Thyroid gland (tissue), 4 donors: ENCODE measurements around the gene TOR3A. TPM values are rescaled to one million over a fixed set of nuclear protein-coding genes. Genes with fewer than 3 reads are reported as not detected.
A peak's percentile ranks its signal among the peaks of the same experiment; 100 is the strongest.
"Not testable (repeated sequence)": the region's sequence is repeated elsewhere in the genome, so short reads cannot be mapped to it uniquely, and the experiment has no call there.

ENCODE experiments used
- DNase-seq, 2 donors: peaks; one replicate each; pipeline ENCODE4 v3.0.0-alpha.2; 2019
- H3K27ac ChIP-seq, 3 donors: fragments of 200-600 bp; sonication (generic); 1 replicate in 2 of 3; 2 replicates in 1 of 3; pipeline ENCODE4 v1.5.1; 2016 to 2019; ENCODE audit warnings: mild to moderate bottlenecking in 1 of 3, moderate library complexity in 1 of 3
- H3K27me3 ChIP-seq: fragments of 200-600 bp; sonication (generic); one replicate; pipeline ENCODE4 v1.5.1; 2019
- H3K36me3 ChIP-seq, 2 donors: fragments of 200-600 bp; sonication (generic); one replicate each; pipeline ENCODE4 v1.5.1; 2016 to 2019
- H3K4me1 ChIP-seq, 2 donors: fragments of 200-600 bp; sonication (generic); one replicate each; pipeline ENCODE4 v1.5.1; 2017 to 2019
- H3K4me3 ChIP-seq, 3 donors: fragments of 200-600 bp; sonication (generic); replicated peaks in 1 of 3; 1 replicate in 2 of 3; 2 replicates in 1 of 3; pipeline ENCODE4 v1.5.1; 2016; ENCODE audit warnings: mild to moderate bottlenecking in 1 of 3
- H3K9me3 ChIP-seq: fragments of 200-600 bp; sonication (generic); one replicate; pipeline ENCODE4 v1.5.1; 2017
- CTCF ChIP-seq, 6 experiments: fragments of 200-600 bp in 3 of 6; fragments of 450-650 bp in 3 of 6; sonication (generic) in 3 of 6; IDR thresholded peaks; one replicate each; pipeline ENCODE4 v1.5.1; 2016 to 2019; ENCODE audit warnings: antibody characterized with exemption in 6 of 6, mild to moderate bottlenecking in 2 of 6, inconsistent platforms in 1 of 6, moderate library complexity in 1 of 6
- POLR2A ChIP-seq, 2 donors: fragments of 450-650 bp; IDR thresholded peaks; one replicate each; pipeline ENCODE4 v1.6.1; 2017; ENCODE audit warnings: antibody characterized with exemption in 2 of 2, mild to moderate bottlenecking in 2 of 2, moderate library complexity in 1 of 2
- WGBS, 2 donors: methylation state at CpG; one replicate each; pipeline ENCODE4 v1.1.5; 2017; 5-methylcytosine and 5-hydroxymethylcytosine counted together
- intact Hi-C: fragments of 100-400 bp; cut with DNase I; formaldehyde crosslinking; loops from one replicate; pipeline ENCODE4 v1.15.1; 2023
- total RNA-seq, 4 donors: library from RNA; depleted of rRNA; stranded (reverse); fragments of >200 nt; gene quantifications; one replicate each; pipeline ENCODE4 v1.2.3, GENCODE V29; 2016

The TOR3A gene
- total RNA-seq, 4 donors from 2014 or later = 30.0 to 57.4 (median 45.2) TPM

- Histone ChIP-seq H3K27me3 (no peaks in the 10 kb centered on the region), H3K4me1 (peaks cover 4 to 20% of the 10 kb centered on the region in 2 donors), H3K9me3 (no peaks in the 10 kb centered on the region), H3K4me3 (no peak overlapping the region), H3K36me3 (no peaks in the 10 kb centered on the region), H3K27ac (peak overlapping the region in 1 of 3 donors; percentile 5)
- intact Hi-C loops = loop anchor here (10.0 kb wide), 1 partner anchor 66 kb away; no protein-coding TSS in a partner anchor
- DNase-seq = peak in 1 of 2 donors; percentile 21
- TF ChIP-seq CTCF (IDR thresholded peaks at IDR 0.05) = no peak
- TF ChIP-seq POLR2A (IDR thresholded peaks at IDR 0.05) = no peak
- 66 to 73% methylated on average over 4 of the region's 4 CpGs for WGBS, 2 donors
Observed at GRCh38 chr1:179128520-179128919, 46.6 kb downstream of the TOR3A start.

GRCh38 chr1:179129702-179130473 lies 48.0 kb downstream of the TOR3A start:
- H3K4me1 ChIP-seq = peaks cover 4 to 20% of the 10 kb centered on the region in 2 donors
- no peak for TF ChIP-seq CTCF (IDR thresholded peaks at IDR 0.05)
- TF ChIP-seq POLR2A (IDR thresholded peaks at IDR 0.05) = no peak
- no peak overlapping the region for H3K4me3 ChIP-seq
- DNase-seq = no peak
- WGBS, 2 donors = 82 to 91% methylated on average over 10 of the region's 10 CpGs
- intact Hi-C loops = loop anchor here (10.0 kb wide), 1 partner anchor 65 kb away; no protein-coding TSS in a partner anchor
- H3K27me3 ChIP-seq = no peaks in the 10 kb centered on the region
- H3K9me3 ChIP-seq = no peaks in the 10 kb centered on the region
- no peaks in the 10 kb centered on the region for H3K36me3 ChIP-seq
- peak overlapping the region in 1 of 3 donors; percentile 10 for H3K27ac ChIP-seq

- intact Hi-C loops, DNase-seq, H3K4me1 ChIP-seq, H3K27me3 ChIP-seq, H3K36me3 ChIP-seq, H3K27ac ChIP-seq, H3K4me3 ChIP-seq, H3K9me3 ChIP-seq: not testable (repeated sequence)
- WGBS, 2 donors = 95 to 98% methylated on average over 4 to 8 of the region's 27 CpGs
Observed at GRCh38 chr1:179135168-179135567, 53.3 kb downstream of the TOR3A start.

- H3K4me1 ChIP-seq, H3K36me3 ChIP-seq, H3K9me3 ChIP-seq, H3K4me3 ChIP-seq, H3K27ac ChIP-seq, DNase-seq, intact Hi-C loops, H3K27me3 ChIP-seq: not testable (repeated sequence)
- 100% methylated on average over 1 of the region's 28 CpGs; no CpG with 5 or more reads in 1 of the 2 donors for WGBS, 2 donors
Observed at GRCh38 chr1:179135707-179136106, 53.8 kb downstream of the TOR3A start.

GRCh38 chr1:179137617-179138255 lies 55.9 kb downstream of the TOR3A start:
- no peaks in the 10 kb centered on the region for H3K9me3 ChIP-seq
- no peaks in the 10 kb centered on the region for H3K36me3 ChIP-seq
- intact Hi-C loops = no loop called here
- no peak overlapping the region for H3K4me3 ChIP-seq
- H3K27me3 ChIP-seq = no peaks in the 10 kb centered on the region
- WGBS, 2 donors = 83 to 92% methylated on average over 5 of the region's 5 CpGs
- no peak for DNase-seq
- no peak overlapping the region for H3K27ac ChIP-seq
- no peak for TF ChIP-seq POLR2A (IDR thresholded peaks at IDR 0.05)
- TF ChIP-seq CTCF (IDR thresholded peaks at IDR 0.05) = no peak
- no peaks in the 10 kb centered on the region for H3K4me1 ChIP-seq

- H3K27me3 ChIP-seq, H3K36me3 ChIP-seq, H3K9me3 ChIP-seq, H3K4me3 ChIP-seq, H3K4me1 ChIP-seq, DNase-seq, intact Hi-C loops, H3K27ac ChIP-seq: not testable (repeated sequence)
- 96 to 100% methylated on average over 4 to 9 of the region's 21 CpGs for WGBS, 2 donors
Observed at GRCh38 chr1:179138755-179139154, 56.9 kb downstream of the TOR3A start.
